ENCODE data around the gene C1GALT1C1. TPM values are rescaled to one million over a fixed set of nuclear protein-coding genes. Genes with fewer than 3 reads are reported as not detected.
"Not testable (repeated sequence)": the region's sequence is repeated elsewhere in the genome, so short reads cannot be mapped to it uniquely, and the experiment has no call there.

The C1GALT1C1 gene
- total RNA-seq, 1 experiment from 2014 or later: 10.2 TPM

GRCh38 chrX:120653000-120653399, 23.1 kb upstream of the C1GALT1C1 start:
- no TSS peak for BruUV-seq (replicated peaks)
- Histone ChIP-seq H3K36me3 (ENCODE audit: insufficient read depth, low read length, poor library complexity, severe bottlenecking) (no peaks in the 10 kb centered on the region), H3K4me3 (ENCODE audit: low read depth, low read length, poor library complexity, severe bottlenecking) (no peak overlapping the region), H3K27me3 (replicated peaks; ENCODE audit: insufficient read depth, low read depth, low read length, poor library complexity) (no peaks in the 10 kb centered on the region), H3K27ac (ENCODE audit: low read depth, low read length, poor library complexity, severe bottlenecking) (no peak overlapping the region), H3K9me3 (ENCODE audit: low read depth, low read length, poor library complexity, severe bottlenecking) (no peaks in the 10 kb centered on the region), H3K4me1 (ENCODE audit: insufficient read depth, low read length, poor library complexity, severe bottlenecking) (no peaks in the 10 kb centered on the region)
- TF ChIP-seq CTCF (conservative IDR thresholded peaks at IDR 0.05; ENCODE audit: low read depth, low read length) (no peak), EZH2 (IDR thresholded peaks at IDR 0.05; ENCODE audit: borderline replicate concordance, low read depth, low read length, poor library complexity, severe bottlenecking) (no peak)
- ChIA-PET CTCF (no interaction called here), POLR2A (ENCODE audit: low non-redundant PET) (no interaction called here)
- DNase-seq (ENCODE audit: low spot score): peak; percentile 67
- intact Hi-C loops (cut with micrococcal nuclease; ENCODE audit: unreplicated experiment): no loop called here

GRCh38 chrX:120652256-120652655, 22.4 kb upstream of the C1GALT1C1 start:
- H3K36me3 ChIP-seq (ENCODE audit: insufficient read depth, low read length, poor library complexity, severe bottlenecking); BruUV-seq (replicated peaks); DNase-seq (ENCODE audit: low spot score); POLR2A ChIA-PET (ENCODE audit: low non-redundant PET); H3K9me3 ChIP-seq (ENCODE audit: low read depth, low read length, poor library complexity, severe bottlenecking); H3K4me3 ChIP-seq (ENCODE audit: low read depth, low read length, poor library complexity, severe bottlenecking); CTCF ChIA-PET; intact Hi-C loops (cut with micrococcal nuclease; ENCODE audit: unreplicated experiment); H3K27me3 ChIP-seq (replicated peaks; ENCODE audit: insufficient read depth, low read depth, low read length, poor library complexity); H3K27ac ChIP-seq (ENCODE audit: low read depth, low read length, poor library complexity, severe bottlenecking); H3K4me1 ChIP-seq (ENCODE audit: insufficient read depth, low read length, poor library complexity, severe bottlenecking): not testable (repeated sequence)

- no peaks in the 10 kb centered on the region for H3K36me3 ChIP-seq (ENCODE audit: insufficient read depth, low read length, poor library complexity, severe bottlenecking)
- H3K4me3 ChIP-seq (ENCODE audit: low read depth, low read length, poor library complexity, severe bottlenecking): no peak overlapping the region
- no TSS peak for BruUV-seq (replicated peaks)
- ChIA-PET POLR2A (ENCODE audit: low non-redundant PET) (no interaction called here), CTCF (no interaction called here)
- H3K9me3 ChIP-seq (ENCODE audit: low read depth, low read length, poor library complexity, severe bottlenecking): no peaks in the 10 kb centered on the region
- intact Hi-C loops (cut with micrococcal nuclease; ENCODE audit: unreplicated experiment): no loop called here
- DNase-seq (ENCODE audit: low spot score): no peak
- H3K27me3 ChIP-seq (replicated peaks; ENCODE audit: insufficient read depth, low read depth, low read length, poor library complexity): no peaks in the 10 kb centered on the region
- no peak overlapping the region for H3K27ac ChIP-seq (ENCODE audit: low read depth, low read length, poor library complexity, severe bottlenecking)
- H3K4me1 ChIP-seq (ENCODE audit: insufficient read depth, low read length, poor library complexity, severe bottlenecking): no peaks in the 10 kb centered on the region
- TF ChIP-seq EZH2 (IDR thresholded peaks at IDR 0.05; ENCODE audit: borderline replicate concordance, low read depth, low read length, poor library complexity, severe bottlenecking) (no peak), CTCF (conservative IDR thresholded peaks at IDR 0.05; ENCODE audit: low read depth, low read length) (no peak)
These were observed 17.3 kb upstream of the C1GALT1C1 start for GRCh38 chrX:120647127-120647526.

- no peak overlapping the region for H3K27ac ChIP-seq (ENCODE audit: low read depth, low read length, poor library complexity, severe bottlenecking)
- ChIA-PET POLR2A (ENCODE audit: low non-redundant PET) (no interaction called here), CTCF (no interaction called here)
- no peaks in the 10 kb centered on the region for H3K27me3 ChIP-seq (replicated peaks; ENCODE audit: insufficient read depth, low read depth, low read length, poor library complexity)
- no peak overlapping the region for H3K4me3 ChIP-seq (ENCODE audit: low read depth, low read length, poor library complexity, severe bottlenecking)
- TF ChIP-seq EZH2 (IDR thresholded peaks at IDR 0.05; ENCODE audit: borderline replicate concordance, low read depth, low read length, poor library complexity, severe bottlenecking) (no peak), CTCF (conservative IDR thresholded peaks at IDR 0.05; ENCODE audit: low read depth, low read length) (no peak)
- no peaks in the 10 kb centered on the region for H3K4me1 ChIP-seq (ENCODE audit: insufficient read depth, low read length, poor library complexity, severe bottlenecking)
- DNase-seq (ENCODE audit: low spot score): no peak
- H3K9me3 ChIP-seq (ENCODE audit: low read depth, low read length, poor library complexity, severe bottlenecking): no peaks in the 10 kb centered on the region
- intact Hi-C loops (cut with micrococcal nuclease; ENCODE audit: unreplicated experiment): no loop called here
- no TSS peak for BruUV-seq (replicated peaks)
- H3K36me3 ChIP-seq (ENCODE audit: insufficient read depth, low read length, poor library complexity, severe bottlenecking): no peaks in the 10 kb centered on the region
These were observed 13.0 kb upstream of the C1GALT1C1 start for GRCh38 chrX:120642871-120643270.
